Mesendoderm (in vitro differentiated cells): ENCODE measurements around the gene NFAM1. TPM values are rescaled to one million over a fixed set of nuclear protein-coding genes. Genes with fewer than 3 reads are reported as not detected.

ENCODE experiments used
- DNase-seq: peaks from one replicate; pipeline ENCODE4 v3.0.0; 2013
- H2AK5ac ChIP-seq: 2 replicates; pipeline ENCODE4 v1.6.1; 2013; ENCODE audit warnings: low read length, inconsistent platforms
- H2BK120ac ChIP-seq: 2 replicates; pipeline ENCODE4 v1.6.1; 2013; ENCODE audit warnings: low read depth, mild to moderate bottlenecking, low read length, moderate library complexity, mixed read lengths
- H2BK15ac ChIP-seq: replicated peaks from 2 replicates; pipeline ENCODE4 v1.6.1; 2013; ENCODE audit warnings: low read depth, mild to moderate bottlenecking, moderate library complexity
- H2BK5ac ChIP-seq: 2 replicates; pipeline ENCODE4 v1.6.1; 2013; ENCODE audit warnings: low read length, inconsistent platforms
- H3K18ac ChIP-seq: 2 replicates; pipeline ENCODE4 v1.6.1; 2013; ENCODE audit warnings: mild to moderate bottlenecking, low read length, mixed read lengths
- H3K23ac ChIP-seq: one replicate; pipeline ENCODE4 v1.6.1; 2013; ENCODE audit warnings: low read length
- H3K27ac ChIP-seq: 2 replicates; pipeline ENCODE4 v1.5.1; 2013; ENCODE audit warnings: low read depth, mild to moderate bottlenecking, inconsistent platforms, low read length, moderate library complexity
- H3K27me3 ChIP-seq: 2 replicates; pipeline ENCODE4 v1.6.1; 2013; ENCODE audit warnings: low read length, control low read depth, mild to moderate bottlenecking, inconsistent platforms; ENCODE audit not compliant: insufficient read depth, poor library complexity
- H3K36me3 ChIP-seq: 2 replicates; pipeline ENCODE4 v1.6.1; 2013; ENCODE audit warnings: low read length, inconsistent platforms; ENCODE audit not compliant: control insufficient read depth, insufficient read depth
- H3K4ac ChIP-seq: one replicate; pipeline ENCODE4 v1.6.1; 2013; ENCODE audit warnings: low read depth, mild to moderate bottlenecking, low read length, moderate library complexity
- H3K4me1 ChIP-seq: 2 replicates; pipeline ENCODE4 v1.6.1; 2013; ENCODE audit warnings: low read depth, low read length, inconsistent platforms; ENCODE audit not compliant: control insufficient read depth
- H3K4me2 ChIP-seq: 2 replicates; pipeline ENCODE4 v1.6.1; 2013; ENCODE audit warnings: low read length
- H3K4me3 ChIP-seq: 2 replicates; pipeline ENCODE4 v1.5.1; 2013; ENCODE audit warnings: mild to moderate bottlenecking, low read length
- H3K56ac ChIP-seq: one replicate; pipeline ENCODE4 v1.6.1; 2013; ENCODE audit warnings: low read length
- H3K79me1 ChIP-seq: 2 replicates; pipeline ENCODE4 v1.6.1; 2013; ENCODE audit warnings: low read length, inconsistent platforms
- H3K79me2 ChIP-seq: 2 replicates; pipeline ENCODE4 v1.6.1; 2013; ENCODE audit warnings: mild to moderate bottlenecking, low read length; ENCODE audit not compliant: control insufficient read depth, insufficient read depth
- H3K9ac ChIP-seq: 2 replicates; pipeline ENCODE4 v1.6.1; 2013; ENCODE audit warnings: low read length, inconsistent platforms
- H4K5ac ChIP-seq: one replicate; pipeline ENCODE4 v1.6.1; 2013; ENCODE audit warnings: low read length
- H4K8ac ChIP-seq: one replicate; pipeline ENCODE4 v1.6.1; 2013; ENCODE audit warnings: low read depth, mild to moderate bottlenecking, control low read depth, low read length, moderate library complexity
- WGBS: extraction: QIAGEN DNeasy Blood & Tissue Kit; methylation state at CpG from one replicate; pipeline ENCODE4 v1.1.7; 2013; ENCODE audit warnings: low lambda C conversion rate, missing lambda C conversion rate; ENCODE audit not compliant: insufficient coverage; ENCODE audit errors: extremely low coverage; 5-methylcytosine and 5-hydroxymethylcytosine counted together
- polyA plus RNA-seq, 2 experiments: library from polyadenylated mRNA; stranded (reverse); fragments of 200-250 nt; gene quantifications; one replicate each; pipeline ENCODE4 v1.2.3, GENCODE V29; 2013

Gene NFAM1, protein sequence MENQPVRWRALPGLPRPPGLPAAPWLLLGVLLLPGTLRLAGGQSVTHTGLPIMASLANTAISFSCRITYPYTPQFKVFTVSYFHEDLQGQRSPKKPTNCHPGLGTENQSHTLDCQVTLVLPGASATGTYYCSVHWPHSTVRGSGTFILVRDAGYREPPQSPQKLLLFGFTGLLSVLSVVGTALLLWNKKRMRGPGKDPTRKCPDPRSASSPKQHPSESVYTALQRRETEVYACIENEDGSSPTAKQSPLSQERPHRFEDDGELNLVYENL
- 0.17 TPM for polyA plus RNA-seq (2013, experiment 1 of 2)
- polyA plus RNA-seq (2013, experiment 2 of 2) = 0.13 TPM

DNA sequence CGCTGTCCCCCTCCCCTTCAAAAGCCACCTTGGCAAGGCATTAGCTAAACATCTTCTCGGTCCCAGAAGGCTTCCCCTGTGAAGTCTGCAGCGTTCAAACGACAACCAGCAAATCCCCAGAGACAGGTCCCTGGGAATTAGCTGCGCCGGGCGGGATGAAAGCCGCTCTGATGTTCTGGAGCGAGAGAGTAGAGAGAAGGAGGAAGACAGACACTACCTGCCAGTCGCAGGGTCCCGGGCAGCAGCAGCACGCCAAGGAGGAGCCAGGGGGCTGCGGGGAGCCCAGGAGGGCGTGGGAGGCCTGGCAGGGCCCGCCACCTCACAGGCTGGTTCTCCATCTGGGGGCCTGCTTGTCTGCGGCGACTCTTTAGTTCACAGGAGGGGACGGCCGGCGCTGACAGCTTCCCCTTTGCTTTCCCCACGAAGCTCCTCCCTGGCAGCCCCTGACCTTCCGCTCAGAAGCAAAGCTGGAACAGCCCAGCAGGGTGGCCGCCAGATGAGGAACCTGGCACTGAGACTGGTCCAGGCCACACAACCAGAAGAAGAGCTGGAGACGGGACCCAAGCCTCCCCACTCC is at the start of gene NFAM1:
Gene NFAM1 (minus strand): TSS at position 384 of the 577 bp plus-strand sequence. CDS start 46 bp downstream, at position 338.
- H2BK15ac ChIP-seq = no peak within 1 kb of the TSS
- WGBS = no CpG with 5 or more reads among the region's 24 CpGs
- no peak within 1 kb of the TSS for H3K9ac ChIP-seq
- no peak for DNase-seq
- H3K79me1 ChIP-seq = no peaks in the 10 kb centered on the region
- no peak within 1 kb of the TSS for H4K8ac ChIP-seq
- H2BK120ac ChIP-seq = no peak within 1 kb of the TSS
- no peak within 1 kb of the TSS for H3K27ac ChIP-seq
- H3K56ac ChIP-seq = peak within 1 kb of the TSS; percentile 65
- no peaks in the 10 kb centered on the region for H3K36me3 ChIP-seq
- H3K27me3 ChIP-seq = no peaks in the 10 kb centered on the region
- no peak within 1 kb of the TSS for H4K5ac ChIP-seq
- H3K4ac ChIP-seq = no peak within 1 kb of the TSS
- H3K4me1 ChIP-seq = no peaks in the 10 kb centered on the region
- H3K79me2 ChIP-seq = no peaks in the 10 kb centered on the region
- no peak within 1 kb of the TSS for H3K4me3 ChIP-seq
- H3K4me2 ChIP-seq = peak within 1 kb of the TSS; percentile 24
- peak within 1 kb of the TSS; percentile 22 for H3K18ac ChIP-seq
- H3K23ac ChIP-seq = no peak within 1 kb of the TSS
- no peak within 1 kb of the TSS for H2AK5ac ChIP-seq
- no peak within 1 kb of the TSS for H2BK5ac ChIP-seq

DNA sequence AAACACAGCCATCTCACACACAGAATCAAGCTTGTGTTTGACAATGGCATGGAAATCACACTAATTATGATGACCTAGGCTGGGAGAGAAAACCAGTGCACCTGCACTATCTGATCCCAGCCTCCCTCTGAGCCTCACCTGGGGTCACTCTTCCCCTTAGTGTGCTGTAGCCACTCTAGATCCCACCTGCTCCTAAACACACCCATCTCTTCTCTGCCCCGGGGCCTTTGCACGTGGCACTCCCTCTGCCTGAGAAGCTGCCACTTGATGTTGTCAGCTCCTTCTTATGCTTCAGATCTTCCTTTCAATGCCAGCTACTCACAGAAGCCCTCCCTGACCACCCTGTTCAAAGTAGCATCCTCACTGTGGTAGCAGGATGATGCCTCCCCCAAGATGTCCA is 42.9 kb upstream of the NFAM1 start:
- Histone ChIP-seq H4K5ac (no peak overlapping the region), H2AK5ac (no peak overlapping the region), H3K4me1 (no peaks in the 10 kb centered on the region), H3K4me2 (no peak overlapping the region), H3K4me3 (no peak overlapping the region), H3K27ac (no peak overlapping the region), H2BK15ac (no peak overlapping the region), H3K9ac (no peak overlapping the region), H3K36me3 (no peaks in the 10 kb centered on the region), H3K79me1 (no peaks in the 10 kb centered on the region), H3K18ac (no peak overlapping the region), H3K4ac (no peak overlapping the region), H2BK120ac (no peak overlapping the region), H2BK5ac (no peak overlapping the region), H3K79me2 (no peaks in the 10 kb centered on the region), H3K27me3 (no peaks in the 10 kb centered on the region), H3K56ac (no peak overlapping the region), H4K8ac (no peak overlapping the region), H3K23ac (no peak overlapping the region)
- DNase-seq = no peak
- no CpG with 5 or more reads among the region's 2 CpGs for WGBS

DNA sequence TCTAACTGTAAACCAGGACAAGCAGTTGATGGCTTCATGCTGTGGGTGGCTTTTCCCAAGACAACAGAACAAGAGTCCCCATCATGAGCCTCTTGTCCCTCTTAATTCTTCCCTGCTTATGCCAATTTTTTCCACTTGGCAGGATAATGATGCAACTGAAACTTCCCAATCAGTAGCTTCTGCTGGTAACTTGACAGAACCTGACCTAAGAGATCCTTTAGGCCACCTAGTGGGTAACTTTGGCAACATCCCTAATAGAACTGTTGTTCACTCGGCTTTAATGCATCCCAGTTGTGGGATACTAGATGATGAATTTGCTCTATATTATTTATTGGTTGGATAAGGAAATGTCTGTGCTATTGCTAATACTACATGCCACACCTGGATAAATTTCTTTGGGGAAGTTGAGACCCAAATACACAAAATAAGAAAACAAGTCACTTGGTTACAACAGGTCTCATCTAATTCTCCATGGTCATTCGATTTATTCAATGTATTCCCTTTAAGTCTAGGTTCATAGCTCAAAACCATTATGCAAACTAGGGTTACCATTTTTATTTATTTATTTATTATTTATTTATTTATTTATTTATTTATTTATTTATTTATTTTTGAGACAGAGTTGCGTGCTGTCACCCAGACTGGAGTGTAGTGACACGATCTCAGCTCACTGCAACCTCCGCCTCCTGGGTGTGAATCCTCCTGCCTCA is 41.4 kb upstream of the NFAM1 start:
- Histone ChIP-seq H3K56ac (no peak overlapping the region), H2BK120ac (no peak overlapping the region), H3K79me2 (no peaks in the 10 kb centered on the region), H3K79me1 (no peaks in the 10 kb centered on the region), H2BK5ac (no peak overlapping the region), H4K5ac (no peak overlapping the region), H2AK5ac (no peak overlapping the region), H3K27ac (no peak overlapping the region), H3K4me1 (no peaks in the 10 kb centered on the region), H3K4me3 (no peak overlapping the region), H3K9ac (no peak overlapping the region), H2BK15ac (no peak overlapping the region), H3K18ac (no peak overlapping the region), H3K4me2 (no peak overlapping the region), H3K23ac (no peak overlapping the region), H3K36me3 (no peaks in the 10 kb centered on the region), H4K8ac (no peak overlapping the region), H3K4ac (no peak overlapping the region), H3K27me3 (no peaks in the 10 kb centered on the region)
- DNase-seq = peak; percentile 72
- no CpG with 5 or more reads among the region's 5 CpGs for WGBS

DNA sequence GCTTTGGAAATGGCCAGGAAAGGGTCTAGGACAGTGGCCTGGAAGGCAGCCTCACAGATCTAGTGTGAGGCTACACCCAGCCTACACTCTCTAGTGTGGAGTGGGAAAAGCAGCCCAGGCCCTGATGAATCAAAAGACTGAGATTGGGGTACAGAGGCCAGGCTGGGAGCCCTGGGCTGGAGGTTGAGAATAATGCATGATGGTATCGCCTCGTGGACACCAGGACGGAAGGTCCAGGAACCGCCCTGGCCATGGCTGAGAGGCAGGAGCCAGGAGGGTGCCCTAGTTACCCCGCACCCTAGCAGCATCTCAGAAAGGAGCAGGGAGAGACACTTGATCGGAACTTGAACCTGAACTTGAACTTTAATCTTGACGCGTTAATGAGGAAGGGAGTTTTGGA is 40.5 kb upstream of the NFAM1 start:
- no peak overlapping the region for H3K9ac ChIP-seq
- no peak overlapping the region for H3K4me3 ChIP-seq
- no peak overlapping the region for H3K4ac ChIP-seq
- H3K23ac ChIP-seq = no peak overlapping the region
- H3K36me3 ChIP-seq = no peaks in the 10 kb centered on the region
- no CpG with 5 or more reads among the region's 8 CpGs for WGBS
- DNase-seq = no peak
- no peak overlapping the region for H3K56ac ChIP-seq
- no peaks in the 10 kb centered on the region for H3K79me1 ChIP-seq
- no peaks in the 10 kb centered on the region for H3K79me2 ChIP-seq
- no peaks in the 10 kb centered on the region for H3K4me1 ChIP-seq
- no peak overlapping the region for H2BK120ac ChIP-seq
- H2BK15ac ChIP-seq = no peak overlapping the region
- H4K5ac ChIP-seq = no peak overlapping the region
- no peak overlapping the region for H3K27ac ChIP-seq
- H3K4me2 ChIP-seq = no peak overlapping the region
- H3K27me3 ChIP-seq = no peaks in the 10 kb centered on the region
- H2AK5ac ChIP-seq = no peak overlapping the region
- no peak overlapping the region for H3K18ac ChIP-seq
- H4K8ac ChIP-seq = no peak overlapping the region
- H2BK5ac ChIP-seq = no peak overlapping the region

DNA sequence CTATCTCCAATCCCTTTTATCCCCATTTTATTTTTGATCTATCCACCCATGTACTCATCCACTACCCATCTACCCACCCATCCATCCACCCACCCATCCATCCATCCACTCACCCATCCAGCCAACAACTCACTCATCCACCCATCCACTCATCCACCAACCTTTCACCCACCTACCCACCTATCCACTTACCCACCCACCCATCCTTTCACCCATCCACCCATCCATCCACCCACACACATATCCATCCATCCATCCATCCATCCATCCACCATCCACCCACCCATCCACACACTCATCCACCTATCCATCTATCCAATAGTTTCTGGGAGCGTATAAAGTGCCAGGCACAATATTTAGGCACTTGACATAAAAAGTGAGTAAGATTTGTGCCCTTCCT is 39.2 kb upstream of the NFAM1 start:
- Histone ChIP-seq H3K4me2 (no peak overlapping the region), H3K18ac (no peak overlapping the region), H3K4me1 (no peaks in the 10 kb centered on the region), H2BK120ac (no peak overlapping the region), H4K8ac (no peak overlapping the region), H3K9ac (no peak overlapping the region), H3K79me2 (no peaks in the 10 kb centered on the region), H4K5ac (no peak overlapping the region), H3K56ac (no peak overlapping the region), H3K4me3 (no peak overlapping the region), H3K4ac (no peak overlapping the region), H3K36me3 (no peaks in the 10 kb centered on the region), H2BK5ac (no peak overlapping the region), H3K27ac (no peak overlapping the region), H3K23ac (no peak overlapping the region), H2AK5ac (no peak overlapping the region), H3K79me1 (no peaks in the 10 kb centered on the region), H3K27me3 (no peaks in the 10 kb centered on the region), H2BK15ac (no peak overlapping the region)
- no peak for DNase-seq
- no CpG with 5 or more reads among the region's 1 CpG for WGBS
